KG1 (cell line): ENCODE results near the gene IL4I1.
"Not testable (repeated sequence)": the region's sequence is repeated elsewhere in the genome, so short reads cannot be mapped to it uniquely, and the experiment has no call there.

ENCODE experiments used
- DNase-seq: peaks from one replicate; lab custom pipeline; 2025; lab: John Stamatoyannopoulos, UW

IL4I1 gene

GRCh38 chr19:49896863-49897621, at the start of gene IL4I1:
Gene IL4I1 (minus strand): TSS chr19:49896887. CDS start chr19:49896160, 727 bp downstream.
- DNase-seq, result peak; percentile 35

GRCh38 chr19:49946415-49946814, 49.7 kb upstream of the IL4I1 start:
- no peak for DNase-seq

GRCh38 chr19:49944567-49944966, 47.9 kb upstream of the IL4I1 start:
- not testable (repeated sequence) for DNase-seq

GRCh38 chr19:49940482-49940791, 43.8 kb upstream of the IL4I1 start:
- DNase-seq, result no peak

- no peak for DNase-seq
Observed at GRCh38 chr19:49939721-49940481, 43.2 kb upstream of the IL4I1 start.

- no peak for DNase-seq
Observed at GRCh38 chr19:49938662-49939061, 42.0 kb upstream of the IL4I1 start.

- peak; percentile 30 for DNase-seq
Observed at GRCh38 chr19:49937750-49938381, 41.2 kb upstream of the IL4I1 start.

- no peak for DNase-seq
Observed at GRCh38 chr19:49936549-49936948, 39.9 kb upstream of the IL4I1 start.

- no peak for DNase-seq
Observed at GRCh38 chr19:49933643-49934042, 37.0 kb upstream of the IL4I1 start.

- DNase-seq, result no peak
Observed at GRCh38 chr19:49932731-49933131, 36.0 kb upstream of the IL4I1 start.

- no peak for DNase-seq
Observed at GRCh38 chr19:49932041-49932451, 35.4 kb upstream of the IL4I1 start.

GRCh38 chr19:49931293-49932040, 34.8 kb upstream of the IL4I1 start:
- no peak for DNase-seq

GRCh38 chr19:49930483-49931011, 33.9 kb upstream of the IL4I1 start:
- no peak for DNase-seq

GRCh38 chr19:49929611-49930482, 33.2 kb upstream of the IL4I1 start:
- DNase-seq, result peak; percentile 95

GRCh38 chr19:49929121-49929610, 32.5 kb upstream of the IL4I1 start, which contains the start of the genes ATF5 and NUP62:
Gene ATF5 (plus strand): TSS chr19:49929205. CDS start chr19:49930851, 1,646 bp downstream.
Gene NUP62 (minus strand): TSS chr19:49929504. CDS start chr19:49909807, 19,697 bp downstream.
- peak; percentile 95 for DNase-seq

- no peak for DNase-seq
Observed at GRCh38 chr19:49927526-49928264, 31.0 kb upstream of the IL4I1 start.

GRCh38 chr19:49926515-49926914, 29.8 kb upstream of the IL4I1 start:
- no peak for DNase-seq

GRCh38 chr19:49925486-49925885, 28.8 kb upstream of the IL4I1 start:
- DNase-seq, result no peak

GRCh38 chr19:49924881-49925210, 28.2 kb upstream of the IL4I1 start:
- DNase-seq, result not testable (repeated sequence)
